ENCODE results near the gene SUPT20HL2.
"Not testable (repeated sequence)": the region's sequence is repeated elsewhere in the genome, so short reads cannot be mapped to it uniquely, and the experiment has no call there.

The SUPT20HL2 gene

DNA sequence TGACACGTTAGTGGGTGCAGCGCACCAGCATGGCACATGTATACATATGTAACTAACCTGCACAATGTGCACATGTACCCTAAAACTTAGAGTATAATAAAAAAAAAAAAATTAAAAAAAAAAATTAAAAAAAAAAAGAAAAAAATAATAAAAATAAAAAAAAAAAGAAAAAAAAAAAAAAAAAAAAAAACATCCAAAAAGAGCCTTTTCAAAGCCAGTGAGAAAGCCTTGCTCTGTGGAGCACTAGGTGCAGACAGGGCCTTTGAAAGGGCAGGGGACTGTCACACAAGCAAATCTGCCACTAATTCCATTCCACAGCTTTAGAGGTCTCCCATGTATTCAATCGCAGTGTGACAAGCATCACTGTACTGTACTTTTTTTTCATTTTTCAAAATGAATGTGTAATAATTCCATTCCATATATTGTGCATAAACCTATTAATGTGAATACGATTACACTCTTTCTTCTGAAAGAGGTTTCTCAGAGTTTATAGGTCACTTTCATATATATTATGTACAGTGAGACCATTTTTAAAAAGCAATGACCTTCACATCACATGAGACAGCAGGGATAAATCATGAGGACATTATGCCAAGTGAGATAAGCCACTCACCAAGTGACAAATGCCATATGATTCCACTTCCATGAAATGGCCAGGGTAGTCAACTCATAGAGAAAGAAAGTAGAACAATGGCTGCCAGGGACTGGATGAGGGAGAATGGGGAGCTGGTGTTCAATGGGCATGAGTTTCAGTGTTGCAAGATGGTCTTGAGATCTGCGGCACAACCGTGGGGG is 4.1 kb downstream of the SUPT20HL2 start:
- not testable (repeated sequence) for DNase-seq

DNA sequence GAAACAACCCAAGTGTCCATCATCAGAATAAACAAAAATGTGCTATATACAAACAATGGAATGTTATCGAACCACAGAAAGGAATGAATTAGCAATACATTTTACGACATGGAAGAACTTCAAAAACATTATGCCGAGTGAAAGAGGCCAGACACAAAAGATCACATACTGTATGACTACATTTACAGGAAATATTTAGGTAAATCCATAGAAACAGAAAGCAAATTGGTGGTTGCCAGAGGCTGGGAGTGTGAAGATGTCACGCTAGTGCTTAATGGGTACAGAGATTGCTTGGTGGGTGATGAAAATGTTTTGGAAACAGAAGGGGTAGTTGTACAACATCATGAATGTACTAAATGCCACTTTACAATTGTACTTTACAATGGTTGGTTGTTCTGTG is 5.1 kb downstream of the SUPT20HL2 start:
- peak; percentile 2 for DNase-seq

GRCh38 chrX:24306440-24306839 is 7.4 kb downstream of the SUPT20HL2 start:
- DNase-seq: no peak

DNA sequence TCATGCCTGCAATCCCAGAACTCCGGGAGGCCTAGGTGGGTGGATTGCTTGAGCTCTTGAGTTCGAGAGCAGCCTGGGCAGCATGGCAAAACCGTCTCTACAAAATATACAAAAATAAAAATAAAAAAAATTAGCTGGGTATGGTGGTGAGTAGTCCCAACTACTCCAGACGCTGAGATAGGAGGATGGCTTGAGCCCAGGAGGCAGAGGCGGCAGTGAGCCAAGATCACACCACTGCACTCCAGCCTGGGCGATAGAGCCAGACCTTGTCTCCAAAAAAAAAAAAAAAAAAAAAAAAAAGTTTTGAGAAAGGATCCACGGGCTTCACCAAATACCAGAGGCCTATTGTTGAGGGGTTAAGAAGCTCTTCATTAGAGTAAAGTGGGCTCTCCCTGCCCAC is 8.0 kb downstream of the SUPT20HL2 start:
- DNase-seq: no peak

DNA sequence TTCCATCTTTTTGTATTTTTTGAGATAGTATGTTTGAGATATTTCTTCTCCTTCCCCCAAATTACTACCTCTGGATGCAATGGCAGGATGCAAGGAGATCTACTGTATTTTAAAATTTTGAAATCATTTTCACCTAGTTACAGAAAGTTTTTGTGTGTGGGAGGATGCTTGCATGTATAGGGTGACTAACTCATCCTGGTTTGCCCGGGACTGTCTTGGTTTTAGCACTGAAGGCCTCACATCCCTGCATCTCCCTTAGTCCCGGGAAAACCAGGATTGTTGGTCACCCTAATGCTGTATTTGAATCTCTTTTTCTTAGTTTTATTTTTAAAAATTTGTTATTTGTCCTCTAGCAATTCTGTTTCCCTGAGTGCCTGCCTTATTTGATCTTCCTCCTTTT is 12.1 kb downstream of the SUPT20HL2 start:
- no peak for DNase-seq

- DNase-seq: no peak
Observed at GRCh38 chrX:24301060-24301459, 12.8 kb downstream of the SUPT20HL2 start.

GRCh38 chrX:24298191-24298590 is 15.7 kb downstream of the SUPT20HL2 start:
- DNase-seq: no peak

DNA sequence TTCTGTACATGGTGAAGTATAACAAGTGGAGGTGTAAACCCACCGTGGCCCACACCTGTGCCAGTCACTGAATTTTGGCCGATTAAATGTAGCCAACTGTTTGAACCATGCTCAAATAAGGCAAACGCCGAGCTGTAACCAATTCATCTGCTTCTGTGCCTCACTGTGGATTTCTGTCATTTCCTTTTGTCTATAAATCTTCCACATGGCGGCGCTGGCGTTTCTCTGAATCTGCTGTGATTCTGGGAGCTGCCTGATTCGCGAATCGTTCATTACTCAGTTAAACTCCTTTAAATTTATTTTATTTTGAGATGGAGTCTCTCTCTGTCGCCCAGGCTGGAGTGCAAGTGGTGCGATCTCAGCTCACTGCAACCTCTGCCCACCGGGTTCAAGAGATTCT is 19.2 kb downstream of the SUPT20HL2 start:
- peak; percentile 24 for DNase-seq

DNA sequence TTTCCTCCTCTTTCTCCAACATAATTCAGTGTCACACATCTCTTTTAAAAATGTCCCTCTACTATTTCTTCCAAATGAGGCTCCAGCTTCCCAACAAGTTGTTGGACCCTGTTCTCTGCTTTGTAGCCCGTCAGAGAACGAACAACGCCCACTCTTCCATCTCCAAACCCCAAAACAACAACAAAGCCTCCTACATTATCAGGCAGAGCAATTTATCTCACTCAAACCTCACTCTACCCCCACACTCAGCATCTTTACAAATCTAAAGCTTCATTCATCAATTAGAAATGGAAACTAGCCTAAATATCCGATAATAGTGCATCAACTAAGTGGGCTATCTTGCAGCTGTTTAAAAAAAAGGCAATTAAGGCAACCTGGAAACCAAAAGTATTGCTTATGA is 20.5 kb downstream of the SUPT20HL2 start:
- DNase-seq: no peak

GRCh38 chrX:24292353-24292752 is 21.5 kb downstream of the SUPT20HL2 start:
- no peak for DNase-seq

- DNase-seq: no peak
Observed at GRCh38 chrX:24285082-24285481, 28.8 kb downstream of the SUPT20HL2 start.

DNA sequence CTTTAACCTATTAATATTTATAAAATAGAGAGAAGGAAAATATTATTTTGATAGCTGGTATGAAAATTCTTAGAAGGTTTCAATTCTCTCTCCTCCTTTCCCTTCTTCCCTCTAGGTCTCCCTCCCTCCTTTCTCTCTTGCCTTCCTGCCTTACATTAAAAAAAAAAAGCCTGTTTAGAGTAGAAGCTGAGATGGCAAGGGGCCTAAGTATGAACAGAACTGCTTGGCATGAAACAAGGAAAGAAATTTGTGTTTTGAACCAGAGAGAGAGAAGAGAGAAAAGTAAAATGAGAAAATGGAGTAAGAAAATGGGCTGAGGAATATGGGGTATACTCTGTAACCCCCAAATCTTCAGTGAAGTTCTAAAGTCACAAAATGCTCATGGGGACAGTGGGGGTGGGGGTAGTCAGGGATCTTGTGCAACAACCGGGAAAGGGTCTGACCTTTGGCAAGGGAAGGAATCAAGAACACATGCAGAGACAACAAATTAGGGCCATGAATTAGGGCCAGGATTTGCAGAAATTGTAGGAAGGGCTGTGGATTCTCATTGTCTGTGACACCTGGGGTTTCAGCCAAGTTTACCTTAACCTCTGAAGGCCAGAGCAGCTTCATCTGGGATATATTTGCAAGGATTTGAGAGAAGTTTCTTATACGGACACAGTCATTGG is 30.6 kb downstream of the SUPT20HL2 start:
- DNase-seq: no peak

DNA sequence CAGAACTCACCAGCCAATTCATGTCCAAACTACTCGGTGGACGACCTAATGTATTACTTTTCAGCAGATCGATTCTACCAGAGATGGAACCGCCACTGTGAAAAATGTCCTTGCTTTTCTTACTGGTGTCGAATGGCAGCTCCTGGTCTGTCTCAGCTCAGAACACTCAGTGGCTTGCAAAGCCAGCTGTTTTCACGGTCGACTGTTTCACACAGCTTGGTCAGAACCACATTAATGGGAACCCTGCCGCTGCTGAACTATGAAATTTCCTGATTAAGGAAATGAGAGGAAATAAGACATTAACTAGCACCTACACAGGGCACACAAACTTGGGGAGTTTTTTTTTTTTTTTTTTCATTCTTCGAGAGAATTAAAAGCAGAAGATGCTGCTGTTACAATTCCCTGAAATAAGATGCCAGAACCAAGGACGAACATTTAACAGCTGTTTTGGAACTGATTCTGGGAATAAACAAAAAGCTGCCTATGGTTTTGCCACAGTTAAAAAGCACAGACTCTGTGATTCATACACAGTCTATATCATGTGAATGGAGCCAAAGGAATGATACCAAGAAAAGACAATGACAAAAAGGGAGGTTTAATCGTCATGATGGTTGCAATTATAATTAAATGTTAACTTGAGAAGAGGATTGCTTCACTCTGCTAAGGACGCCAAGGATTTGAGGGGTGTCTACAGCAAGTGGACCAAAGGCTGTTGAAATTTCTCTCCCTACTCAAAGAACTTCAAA is 31.3 kb downstream of the SUPT20HL2 start:
- peak; percentile 31 for DNase-seq

GRCh38 chrX:24277405-24277804 is 36.5 kb downstream of the SUPT20HL2 start:
- no peak for DNase-seq

DNA sequence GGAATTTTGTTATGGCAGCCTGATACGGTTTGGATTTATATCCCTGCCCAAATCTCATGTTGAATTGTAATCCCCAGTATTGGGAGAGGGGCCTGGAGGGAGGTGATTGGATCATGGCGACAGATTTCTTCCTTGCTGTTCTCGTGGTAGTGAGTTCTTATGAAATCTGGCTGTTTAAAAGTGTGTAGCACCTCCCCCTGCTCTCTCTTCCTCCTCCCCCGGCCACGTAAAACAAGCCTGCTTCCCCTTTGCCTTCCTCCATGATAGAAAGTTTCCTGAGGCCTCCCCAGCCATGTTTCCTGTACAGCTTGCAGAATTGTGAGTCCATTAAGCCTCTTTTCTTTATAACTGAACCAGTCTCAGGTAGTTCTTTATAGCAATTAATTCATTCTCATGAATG is 37.9 kb downstream of the SUPT20HL2 start:
- DNase-seq: no peak

DNA sequence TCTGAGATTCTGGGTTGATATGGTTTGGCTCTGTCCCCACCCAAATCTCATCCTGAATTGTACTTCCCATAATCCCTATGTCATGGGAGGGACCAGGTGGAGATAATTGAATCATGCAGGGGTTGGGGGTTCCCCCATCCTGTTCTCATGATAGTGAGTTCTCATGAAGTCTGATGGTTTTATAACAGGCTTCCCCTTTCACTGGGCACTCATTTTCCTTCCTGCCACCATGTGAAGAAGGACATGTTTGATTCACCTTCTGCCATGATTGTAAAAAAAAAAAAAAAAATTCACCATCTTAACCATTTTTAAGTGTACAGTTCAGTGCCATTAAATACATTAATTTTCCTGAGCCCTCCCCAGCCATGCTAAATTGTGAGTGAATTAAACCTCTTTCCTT is 42.6 kb downstream of the SUPT20HL2 start:
- DNase-seq: no peak

DNA sequence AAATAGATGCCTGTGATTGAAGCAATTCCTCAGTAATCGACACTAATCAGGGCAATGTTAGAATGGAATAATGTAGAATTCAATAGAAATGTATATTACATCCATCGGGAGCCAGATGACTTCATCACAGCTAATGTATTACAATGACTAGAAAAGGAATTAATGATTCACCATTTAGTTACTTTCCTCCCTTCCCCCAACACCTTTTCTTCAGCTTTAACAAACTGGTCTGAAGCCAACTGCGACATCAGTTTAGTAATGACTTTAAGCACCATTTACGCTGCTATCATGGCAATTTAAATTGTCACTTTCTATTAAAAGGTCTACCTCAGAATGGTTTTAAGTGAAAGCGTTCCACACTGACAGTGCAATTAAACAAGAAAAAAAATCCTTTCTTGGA is 45.1 kb downstream of the SUPT20HL2 start:
- no peak for DNase-seq

DNA sequence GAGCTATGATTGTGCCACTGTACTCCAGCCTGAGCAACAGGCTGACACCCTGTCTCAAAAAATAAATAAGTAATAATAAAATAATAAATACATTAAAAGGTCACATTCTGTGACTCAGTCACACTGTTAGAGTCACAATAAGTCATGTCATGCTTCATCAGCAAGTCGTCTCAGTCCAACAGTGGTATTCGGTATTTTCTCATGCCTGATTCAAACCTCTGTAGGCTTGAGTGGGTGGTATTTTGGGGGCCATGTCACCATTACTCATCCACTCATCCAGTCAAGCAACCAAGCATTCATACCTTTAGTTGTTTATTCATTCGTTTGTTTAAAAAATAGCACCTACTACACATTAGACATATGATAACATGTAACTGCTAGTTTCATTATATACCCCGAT is 46.9 kb downstream of the SUPT20HL2 start:
- peak; percentile 18 for DNase-seq

- no peak for DNase-seq
Observed at GRCh38 chrX:24264383-24264782, 49.5 kb downstream of the SUPT20HL2 start.

DNA sequence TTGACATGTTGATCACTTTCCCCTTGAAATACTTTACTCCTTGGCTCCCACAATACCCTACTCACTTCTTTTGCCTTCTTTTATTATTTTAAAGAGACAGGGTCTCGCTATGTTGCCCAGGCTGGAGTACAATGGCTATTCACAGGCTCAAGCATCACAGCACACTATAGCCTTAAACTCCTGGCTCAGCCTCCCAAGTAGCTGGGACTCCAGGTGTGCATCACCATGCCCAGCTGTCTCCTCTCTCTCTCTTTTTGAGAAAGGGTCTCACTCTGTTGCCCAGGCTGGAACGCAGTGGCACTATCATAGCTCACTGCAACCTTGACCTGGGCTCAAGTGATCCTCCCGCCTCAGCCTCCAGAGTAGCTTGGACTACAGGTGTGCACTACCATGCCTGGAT is 51.6 kb downstream of the SUPT20HL2 start:
- no peak for DNase-seq

Data from fibroblast of skin of right quadriceps (primary cell).